NCI-H526 treated with DMSO at 0.1 percent for 48 hours (cell line): ENCODE data around the gene SLC25A51.
A peak's percentile ranks its signal among the peaks of the same experiment; 100 is the strongest.
"Not testable (repeated sequence)": the region's sequence is repeated elsewhere in the genome, so short reads cannot be mapped to it uniquely, and the experiment has no call there.

Source experiments
- DNase-seq: peaks from one replicate; lab custom pipeline; 2025; lab: John Stamatoyannopoulos, UW

The SLC25A51 gene

GRCh38 chr9:37904445-37905130 is 661 bp upstream of the SLC25A51 start:
- DNase-seq = peak; percentile 20

DNA sequence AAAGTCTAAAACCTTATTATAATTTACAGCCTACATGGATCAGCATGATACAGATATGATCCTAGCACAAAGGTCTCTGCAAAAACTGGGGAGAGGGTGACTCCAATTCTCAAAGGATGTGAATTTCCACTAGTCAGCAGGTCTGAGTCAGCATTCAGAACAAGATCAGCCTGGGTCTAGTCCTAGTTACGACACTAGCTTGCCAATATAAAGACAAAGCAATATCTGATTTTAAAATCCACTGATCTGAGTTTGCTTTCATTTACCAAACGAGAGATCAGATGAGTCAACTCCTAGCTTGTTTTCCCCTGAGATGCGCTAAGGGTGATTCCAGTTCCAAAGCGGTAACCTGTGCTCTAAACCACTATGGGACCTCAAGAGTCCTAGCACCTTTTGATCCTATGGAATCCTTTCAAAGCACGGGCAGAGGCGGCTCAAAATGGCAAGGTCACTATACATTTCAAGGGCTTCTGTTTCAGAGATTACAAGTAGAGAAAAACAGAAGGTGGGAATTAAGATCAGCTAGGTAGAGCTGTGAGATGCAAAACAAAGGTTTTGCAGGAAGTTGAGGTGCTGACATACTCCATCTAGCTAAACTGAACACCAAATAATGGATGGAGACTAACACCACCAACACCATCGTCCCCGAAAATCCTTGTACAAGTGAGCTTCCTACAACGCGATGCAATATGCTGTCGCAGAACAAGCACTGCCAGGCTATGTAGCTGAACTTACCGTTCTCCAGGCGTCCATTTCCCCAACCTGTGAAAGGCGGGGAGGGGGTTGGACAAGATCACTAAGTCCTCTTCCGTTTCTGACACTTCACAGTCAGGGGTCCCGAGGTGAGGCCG is 906 bp downstream of the SLC25A51 start:
- peak; percentile 16 for DNase-seq

DNA sequence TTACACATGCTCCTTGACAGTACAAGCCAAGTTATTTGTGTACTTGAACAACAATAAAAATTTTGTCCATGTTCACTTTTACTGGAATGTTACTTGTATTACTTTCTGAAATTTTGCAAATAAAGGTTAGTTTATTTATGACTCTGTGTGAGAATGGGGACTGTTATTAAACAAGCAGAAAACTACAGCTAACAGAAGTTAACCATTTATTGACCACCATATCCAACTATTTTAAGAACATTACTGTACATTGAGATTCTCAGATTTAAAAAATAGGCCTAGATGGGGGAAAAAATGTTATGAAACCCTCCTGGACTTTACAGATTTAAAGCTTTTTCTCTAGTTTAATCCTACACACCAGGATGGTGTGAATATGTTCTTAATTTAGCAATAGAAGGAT is 1.8 kb downstream of the SLC25A51 start:
- DNase-seq = no peak

DNA sequence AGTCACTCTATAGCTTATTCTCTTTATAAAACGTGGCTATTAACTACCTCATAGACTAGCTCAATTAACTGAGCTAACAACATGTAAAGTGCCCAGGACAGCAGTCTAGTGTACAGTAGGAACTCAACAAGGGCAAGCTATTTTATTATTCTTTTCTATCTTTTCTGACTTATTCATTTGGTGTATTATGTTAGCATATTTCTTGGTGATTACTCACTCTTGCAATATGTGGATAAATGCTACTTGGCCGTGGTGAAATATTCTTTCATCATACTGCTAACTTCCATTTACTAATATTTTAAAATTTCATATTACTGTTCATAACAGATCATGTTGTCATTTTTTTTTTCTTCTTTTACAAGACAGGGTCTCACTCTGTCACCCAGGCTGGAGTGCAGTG is 4.9 kb downstream of the SLC25A51 start:
- DNase-seq = no peak

- DNase-seq = no peak
Measured at GRCh38 chr9:37897665-37898064, 6.3 kb downstream of the SLC25A51 start.

DNA sequence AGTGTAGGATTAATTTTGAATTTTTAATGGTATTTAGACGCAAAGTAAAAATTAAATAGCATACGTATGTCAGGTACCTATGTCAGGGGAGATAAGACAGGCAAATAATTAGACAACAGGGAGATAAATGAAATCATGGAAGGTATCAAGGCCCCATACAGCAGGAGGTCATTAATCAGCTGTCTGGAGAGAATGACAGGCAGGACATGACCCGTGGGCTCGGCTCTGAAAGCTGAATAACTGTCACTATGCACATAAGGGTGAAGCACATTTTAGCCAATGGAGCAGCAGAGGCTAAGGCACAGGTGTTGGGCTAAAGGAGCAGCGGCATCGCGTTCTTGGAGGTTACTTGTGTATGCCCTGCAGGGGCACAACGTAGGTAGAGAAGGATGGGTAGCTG is 11.9 kb downstream of the SLC25A51 start:
- no peak for DNase-seq

- DNase-seq = not testable (repeated sequence)
Measured at GRCh38 chr9:37891042-37891441, 12.9 kb downstream of the SLC25A51 start.

GRCh38 chr9:37889536-37889935 is 14.4 kb downstream of the SLC25A51 start:
- no peak for DNase-seq

DNA sequence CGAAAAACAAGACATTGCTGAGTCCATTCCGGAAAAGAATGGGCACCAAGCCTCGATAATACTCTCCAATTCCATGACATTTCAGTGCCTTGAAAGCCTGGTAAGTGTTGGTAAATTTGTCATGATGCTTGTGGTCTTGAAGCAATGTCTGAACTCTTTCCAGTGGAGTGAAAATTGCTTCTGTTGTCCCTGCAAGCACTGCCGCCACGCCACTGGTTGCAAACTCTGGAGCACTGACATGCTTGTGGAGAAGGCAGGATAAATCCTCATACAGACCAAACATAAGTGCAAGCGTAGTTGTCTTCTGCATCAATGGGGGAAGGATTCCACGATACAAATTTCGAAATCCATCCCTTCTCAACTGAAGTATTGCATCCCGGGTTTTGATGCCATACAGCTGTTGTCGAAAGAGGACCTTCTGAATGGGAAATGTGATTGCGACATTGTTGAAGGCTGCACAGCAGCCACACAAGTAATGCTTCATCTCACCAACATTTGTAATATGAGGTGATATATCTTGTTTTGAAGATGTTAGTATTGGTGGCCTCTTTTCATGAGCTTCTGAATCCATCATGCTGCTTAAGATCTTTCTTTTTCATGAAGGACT is 15.8 kb downstream of the SLC25A51 start:
- not testable (repeated sequence) for DNase-seq

GRCh38 chr9:37880916-37881479 is 22.9 kb downstream of the SLC25A51 start:
- DNase-seq = no peak

- DNase-seq = no peak
Measured at GRCh38 chr9:37876376-37876775, 27.6 kb downstream of the SLC25A51 start.

DNA sequence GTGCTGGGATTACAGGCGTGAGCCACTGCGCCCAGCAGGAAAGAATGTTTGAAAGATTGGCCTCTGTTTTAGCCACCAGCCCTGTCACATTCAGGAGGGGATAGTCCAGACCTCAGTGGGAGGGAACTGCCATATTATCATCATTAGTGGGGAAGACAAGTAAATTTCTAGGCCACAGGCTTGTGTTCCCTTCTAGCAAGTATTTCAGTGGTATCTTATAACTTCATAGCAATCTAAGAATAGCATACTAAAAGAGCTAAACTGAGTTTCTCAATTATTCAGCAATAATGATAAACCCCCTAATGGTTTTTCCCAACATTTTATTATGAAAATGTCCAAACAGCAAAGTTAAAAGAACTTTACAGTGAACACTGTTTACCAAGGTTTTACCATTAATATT is 30.0 kb downstream of the SLC25A51 start:
- no peak for DNase-seq

DNA sequence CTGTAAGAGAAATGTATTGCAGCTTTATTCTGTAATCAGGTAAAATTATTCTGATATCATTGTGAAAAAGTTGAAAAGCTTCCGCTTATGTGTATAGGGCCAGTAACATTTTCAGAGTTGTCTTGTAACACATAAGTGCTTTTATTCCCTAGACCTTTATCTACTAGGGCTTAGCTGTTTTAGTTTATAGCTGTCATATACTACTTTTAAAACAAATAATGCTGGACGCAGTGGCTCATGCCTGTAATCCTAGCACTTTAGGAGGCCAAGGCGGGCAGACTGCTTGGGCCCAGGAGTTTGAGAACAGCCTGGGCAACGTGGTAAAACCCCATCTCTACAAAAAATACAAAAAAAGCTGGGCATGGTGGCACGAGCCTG is 33.1 kb downstream of the SLC25A51 start:
- no peak for DNase-seq

- no peak for DNase-seq
Measured at GRCh38 chr9:37870081-37870798, 33.7 kb downstream of the SLC25A51 start.

DNA sequence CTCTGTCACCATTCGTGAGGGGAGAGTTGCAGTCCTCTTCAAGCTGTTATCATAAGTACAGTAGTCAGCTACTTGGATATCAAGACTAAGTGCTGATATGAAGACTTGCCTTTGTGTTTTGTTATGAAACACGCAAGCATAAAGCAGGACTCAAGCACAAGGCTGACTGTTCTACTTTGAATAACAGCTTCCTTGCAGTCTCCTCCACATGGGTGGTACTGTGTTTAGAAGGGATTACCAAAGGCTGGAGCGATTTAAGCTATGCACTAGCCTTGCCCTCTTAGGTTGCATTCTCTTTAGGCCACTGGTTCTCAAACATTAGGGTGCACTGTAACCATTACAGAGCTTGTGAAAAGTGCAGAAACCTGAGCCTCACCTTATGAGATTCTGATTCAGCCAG is 41.4 kb downstream of the SLC25A51 start:
- DNase-seq = no peak

- no peak for DNase-seq
Measured at GRCh38 chr9:37859043-37859442, 44.9 kb downstream of the SLC25A51 start.

DNA sequence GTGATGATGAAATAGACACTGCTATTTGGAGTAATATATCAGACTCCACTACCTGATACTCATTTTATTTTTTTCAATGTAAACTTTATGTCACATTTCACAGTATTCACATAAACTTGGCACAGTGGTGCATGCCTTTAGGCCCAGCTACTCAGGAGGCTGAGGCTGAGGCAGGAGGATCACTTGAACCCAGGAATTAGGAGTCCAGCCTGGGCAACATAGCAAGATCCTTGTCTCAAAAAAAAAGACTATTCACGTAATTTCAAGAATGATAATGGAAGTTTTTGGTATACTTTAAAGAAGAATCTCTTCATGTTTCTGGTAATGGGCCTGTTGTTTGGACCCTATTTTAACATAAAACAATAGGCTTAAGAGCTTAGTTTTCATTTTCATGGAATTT is 47.4 kb downstream of the SLC25A51 start:
- no peak for DNase-seq

GRCh38 chr9:37852222-37852621 is 51.7 kb downstream of the SLC25A51 start:
- no peak for DNase-seq

- DNase-seq = no peak
Measured at GRCh38 chr9:37840560-37841194, 63.2 kb downstream of the SLC25A51 start.

DNA sequence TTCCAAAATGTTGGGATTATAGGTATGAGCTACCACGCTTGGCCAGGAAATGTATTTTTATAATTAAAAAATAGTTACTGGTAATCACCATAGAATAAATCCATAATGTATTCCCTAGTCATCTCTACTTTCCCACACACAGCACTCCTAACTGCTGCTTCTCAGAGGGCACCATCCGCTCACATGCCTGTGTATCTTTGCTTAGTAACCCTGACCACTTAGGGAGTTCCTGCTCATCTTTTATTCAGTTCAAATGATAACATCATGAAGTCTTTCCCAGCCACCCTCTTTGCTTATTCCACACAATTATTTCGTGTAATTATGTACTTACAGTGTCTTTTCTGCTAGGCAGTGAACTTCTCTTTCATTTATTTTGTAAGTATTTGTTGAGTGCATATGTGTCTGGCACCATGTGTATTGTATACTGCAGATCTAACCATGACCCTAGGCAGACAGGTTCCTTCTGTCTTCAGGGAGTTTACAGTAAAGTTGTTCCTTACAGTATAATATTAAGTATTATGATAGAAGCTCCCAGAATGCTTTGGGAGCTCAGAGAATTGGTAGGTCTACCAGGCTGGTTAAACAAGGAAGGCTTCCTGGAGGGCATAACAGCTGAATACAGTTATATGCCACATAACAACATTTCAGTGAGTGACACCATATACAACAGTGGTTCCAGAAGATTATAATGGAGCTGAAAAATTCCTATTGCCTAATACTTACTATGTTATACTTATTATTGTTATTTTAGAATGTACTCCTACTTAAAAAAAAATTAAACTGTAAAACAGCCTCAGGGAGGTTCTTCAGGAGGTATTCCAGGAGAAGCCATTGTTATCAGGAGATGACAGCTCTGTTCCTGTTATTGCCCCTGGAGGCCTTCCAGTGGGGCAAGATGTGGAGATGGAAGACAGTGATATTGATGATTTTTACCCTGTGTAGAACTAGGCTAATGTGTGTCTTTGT is 64.1 kb downstream of the SLC25A51 start:
- DNase-seq = no peak
